ENCODE data around the gene AGBL1. TPM values are rescaled to one million over a fixed set of nuclear protein-coding genes. Genes with fewer than 3 reads are reported as not detected.

Gene AGBL1
- total RNA-seq, 2 donors from 2014 or later: not detected

- Histone ChIP-seq H3K4me3 (no peak overlapping the region), H3K27me3 (no peaks in the 10 kb centered on the region), H3K4me1 (no peaks in the 10 kb centered on the region), H3K36me3 (no peaks in the 10 kb centered on the region), H3K27ac (no peak overlapping the region), H3K9me3 (no peaks in the 10 kb centered on the region)
- TF ChIP-seq CTCF (IDR thresholded peaks at IDR 0.05): no peak
- DNase-seq (ENCODE audit: low spot score): no peak
These were observed 862.6 kb downstream of the AGBL1 start for GRCh38 chr15:86942285-86942684.

- DNase-seq (ENCODE audit: low spot score): no peak
- H3K27me3 ChIP-seq: no peaks in the 10 kb centered on the region
- H3K4me1 ChIP-seq: no peaks in the 10 kb centered on the region
- no peaks in the 10 kb centered on the region for H3K36me3 ChIP-seq
- no peak overlapping the region for H3K27ac ChIP-seq
- no peak overlapping the region for H3K4me3 ChIP-seq
- H3K9me3 ChIP-seq: no peaks in the 10 kb centered on the region
- TF ChIP-seq CTCF (IDR thresholded peaks at IDR 0.05): no peak
These were observed 869.0 kb downstream of the AGBL1 start for GRCh38 chr15:86948719-86949118.

GRCh38 chr15:86959254-86959653, 879.6 kb downstream of the AGBL1 start:
- no peaks in the 10 kb centered on the region for H3K27me3 ChIP-seq
- H3K27ac ChIP-seq: no peak overlapping the region
- no peaks in the 10 kb centered on the region for H3K9me3 ChIP-seq
- H3K4me1 ChIP-seq: no peaks in the 10 kb centered on the region
- no peak overlapping the region for H3K4me3 ChIP-seq
- no peak for DNase-seq (ENCODE audit: low spot score)
- no peak for TF ChIP-seq CTCF (IDR thresholded peaks at IDR 0.05)
- no peaks in the 10 kb centered on the region for H3K36me3 ChIP-seq

GRCh38 chr15:86961669-86962068, 882.0 kb downstream of the AGBL1 start:
- Histone ChIP-seq H3K9me3 (no peaks in the 10 kb centered on the region), H3K27ac (no peak overlapping the region), H3K4me3 (no peak overlapping the region), H3K4me1 (no peaks in the 10 kb centered on the region), H3K27me3 (no peaks in the 10 kb centered on the region), H3K36me3 (no peaks in the 10 kb centered on the region)
- no peak for DNase-seq (ENCODE audit: low spot score)
- TF ChIP-seq CTCF (IDR thresholded peaks at IDR 0.05): no peak

- no peak for TF ChIP-seq CTCF (IDR thresholded peaks at IDR 0.05)
- Histone ChIP-seq H3K4me1 (no peaks in the 10 kb centered on the region), H3K4me3 (no peak overlapping the region), H3K9me3 (no peaks in the 10 kb centered on the region), H3K36me3 (no peaks in the 10 kb centered on the region), H3K27me3 (no peaks in the 10 kb centered on the region), H3K27ac (no peak overlapping the region)
- DNase-seq (ENCODE audit: low spot score): no peak
These were observed 884.6 kb downstream of the AGBL1 start for GRCh38 chr15:86964271-86964670.

- no peak for TF ChIP-seq CTCF (IDR thresholded peaks at IDR 0.05)
- no peaks in the 10 kb centered on the region for H3K27me3 ChIP-seq
- no peaks in the 10 kb centered on the region for H3K9me3 ChIP-seq
- H3K27ac ChIP-seq: no peak overlapping the region
- no peaks in the 10 kb centered on the region for H3K36me3 ChIP-seq
- no peak overlapping the region for H3K4me3 ChIP-seq
- no peaks in the 10 kb centered on the region for H3K4me1 ChIP-seq
- no peak for DNase-seq (ENCODE audit: low spot score)
These were observed 888.6 kb downstream of the AGBL1 start for GRCh38 chr15:86968244-86968643.

Data from right atrium auricular region (tissue), 2 donors.